ENCODE data around the gene CFAP57.
A peak's percentile ranks its signal among the peaks of the same experiment; 100 is the strongest.
"Not testable (repeated sequence)": the region's sequence is repeated elsewhere in the genome, so short reads cannot be mapped to it uniquely, and the experiment has no call there.

Gene CFAP57

GRCh38 chr1:43171876-43172526, at the start of gene CFAP57, which contains the start of gene EBNA1BP2:
Gene CFAP57 (plus strand): TSS chr1:43172330. CDS start chr1:43172754, 424 bp downstream.
Gene EBNA1BP2 (minus strand): TSS chr1:43172290. CDS start chr1:43172118, 172 bp downstream.
- DNase-seq (ENCODE audit: low spot score): peak; percentile 89

- no peak for DNase-seq (ENCODE audit: low spot score)
Measured at GRCh38 chr1:43123031-43123430, 49.1 kb upstream of the CFAP57 start.

- no peak for DNase-seq (ENCODE audit: low spot score)
Measured at GRCh38 chr1:43128816-43129215, 43.3 kb upstream of the CFAP57 start.

GRCh38 chr1:43129426-43129825, 42.7 kb upstream of the CFAP57 start:
- peak; percentile 60 for DNase-seq (ENCODE audit: low spot score)

GRCh38 chr1:43134068-43134467, 38.1 kb upstream of the CFAP57 start:
- DNase-seq (ENCODE audit: low spot score): no peak

- no peak for DNase-seq (ENCODE audit: low spot score)
Measured at GRCh38 chr1:43134640-43135039, 37.5 kb upstream of the CFAP57 start.

- no peak for DNase-seq (ENCODE audit: low spot score)
Measured at GRCh38 chr1:43135857-43136781, 36.0 kb upstream of the CFAP57 start.

- no peak for DNase-seq (ENCODE audit: low spot score)
Measured at GRCh38 chr1:43137445-43138052, 34.6 kb upstream of the CFAP57 start.

GRCh38 chr1:43139295-43139694, 32.8 kb upstream of the CFAP57 start:
- not testable (repeated sequence) for DNase-seq (ENCODE audit: low spot score)

- no peak for DNase-seq (ENCODE audit: low spot score)
Measured at GRCh38 chr1:43140010-43140409, 32.1 kb upstream of the CFAP57 start.

GRCh38 chr1:43140583-43140982, 31.5 kb upstream of the CFAP57 start:
- no peak for DNase-seq (ENCODE audit: low spot score)

- no peak for DNase-seq (ENCODE audit: low spot score)
Measured at GRCh38 chr1:43143441-43143888, 28.7 kb upstream of the CFAP57 start.

- DNase-seq (ENCODE audit: low spot score): no peak
Measured at GRCh38 chr1:43144237-43144636, 27.9 kb upstream of the CFAP57 start.

GRCh38 chr1:43147625-43148327, 24.4 kb upstream of the CFAP57 start:
- peak; percentile 89 for DNase-seq (ENCODE audit: low spot score)

GRCh38 chr1:43149889-43150288, 22.2 kb upstream of the CFAP57 start:
- no peak for DNase-seq (ENCODE audit: low spot score)

- DNase-seq (ENCODE audit: low spot score): no peak
Measured at GRCh38 chr1:43152866-43153265, 19.3 kb upstream of the CFAP57 start.

- DNase-seq (ENCODE audit: low spot score): no peak
Measured at GRCh38 chr1:43153443-43153842, 18.7 kb upstream of the CFAP57 start.

- no peak for DNase-seq (ENCODE audit: low spot score)
Measured at GRCh38 chr1:43156026-43156425, 16.1 kb upstream of the CFAP57 start.

- DNase-seq (ENCODE audit: low spot score): no peak
Measured at GRCh38 chr1:43165162-43165561, 7.0 kb upstream of the CFAP57 start.

GRCh38 chr1:43165765-43166164, 6.4 kb upstream of the CFAP57 start:
- DNase-seq (ENCODE audit: low spot score): no peak

- no peak for DNase-seq (ENCODE audit: low spot score)
Measured at GRCh38 chr1:43171312-43171875, 736 bp upstream of the CFAP57 start.

GRCh38 chr1:43172527-43172972, 420 bp downstream of the CFAP57 start:
- peak; percentile 93 for DNase-seq (ENCODE audit: low spot score)

All from D341Med (cell line).